ENCODE measurements around the gene ARSG.

Gene ARSG

GRCh38 chr17:68310152-68310551 is 18.9 kb downstream of the ARSG start:
- no peak overlapping the region for H3K4me3 ChIP-seq (ENCODE audit: low read depth, low read length)
- no peak for TF ChIP-seq CTCF (IDR thresholded peaks at IDR 0.05; ENCODE audit: borderline replicate concordance, insufficient read depth, low read depth, low read length)

- TF ChIP-seq CTCF (IDR thresholded peaks at IDR 0.05; ENCODE audit: borderline replicate concordance, insufficient read depth, low read depth, low read length), result no peak
- H3K4me3 ChIP-seq (ENCODE audit: low read depth, low read length), result no peak overlapping the region
Measured at GRCh38 chr17:68314916-68315535, 23.7 kb downstream of the ARSG start.

GRCh38 chr17:68315930-68316329 is 24.6 kb downstream of the ARSG start:
- TF ChIP-seq CTCF (IDR thresholded peaks at IDR 0.05; ENCODE audit: borderline replicate concordance, insufficient read depth, low read depth, low read length), result no peak
- H3K4me3 ChIP-seq (ENCODE audit: low read depth, low read length), result no peak overlapping the region

- H3K4me3 ChIP-seq (ENCODE audit: low read depth, low read length), result no peak overlapping the region
- TF ChIP-seq CTCF (IDR thresholded peaks at IDR 0.05; ENCODE audit: borderline replicate concordance, insufficient read depth, low read depth, low read length), result no peak
Measured at GRCh38 chr17:68317458-68317857, 26.2 kb downstream of the ARSG start.

- H3K4me3 ChIP-seq (ENCODE audit: low read depth, low read length), result no peak overlapping the region
- TF ChIP-seq CTCF (IDR thresholded peaks at IDR 0.05; ENCODE audit: borderline replicate concordance, insufficient read depth, low read depth, low read length), result no peak
Measured at GRCh38 chr17:68318103-68318991, 27.1 kb downstream of the ARSG start.

GRCh38 chr17:68319410-68320162 is 28.3 kb downstream of the ARSG start:
- TF ChIP-seq CTCF (IDR thresholded peaks at IDR 0.05; ENCODE audit: borderline replicate concordance, insufficient read depth, low read depth, low read length), result no peak
- no peak overlapping the region for H3K4me3 ChIP-seq (ENCODE audit: low read depth, low read length)

Measured in GM12875 (cell line).